ENCODE data around the gene PXDN. TPM values are rescaled to one million over a fixed set of nuclear protein-coding genes. Genes with fewer than 3 reads are reported as not detected.
"Not testable (repeated sequence)": the region's sequence is repeated elsewhere in the genome, so short reads cannot be mapped to it uniquely, and the experiment has no call there.

PXDN gene
- total and polyA plus RNA-seq, 8 donors: 3.3 to 71.6 (median 28.0) TPM

DNA sequence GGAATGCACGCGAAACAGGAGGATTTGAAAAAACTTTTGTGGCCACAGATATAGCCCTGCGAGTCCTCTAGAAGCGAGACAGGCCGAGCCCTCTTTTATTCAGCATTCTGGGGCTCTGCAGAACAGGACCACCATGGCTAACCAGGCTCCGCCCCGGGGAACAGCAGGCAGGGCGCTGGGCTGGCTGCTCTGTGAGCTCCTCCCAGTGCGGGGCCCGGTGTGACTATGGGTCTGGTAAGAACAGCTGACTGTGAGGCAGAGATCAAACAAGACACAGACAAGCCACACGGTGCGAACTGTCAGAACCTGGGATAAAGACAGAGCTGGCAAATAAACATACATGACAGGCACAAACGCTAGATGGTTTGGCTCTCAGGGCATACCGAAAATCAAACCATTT lies 15.5 kb downstream of the PXDN start:
- WGBS, 5 donors: 26 to 45% (median 37%) methylated on average over 14 of the region's 14 CpGs
- Histone ChIP-seq H3K27me3 (peaks cover 0 to 11% (median 0%) of the 10 kb centered on the region in 3 donors), H3K4me3 (peak overlapping the region in 1 of 4 donors; percentile 7), H3K36me3 (no peaks in the 10 kb centered on the region), H3K27ac (peak overlapping the region in 4 of 5 donors; percentile 76 to 87 (median 84)), H3K9me3 (no peaks in the 10 kb centered on the region), H3K4me1 (peaks cover 8 to 54% (median 44%) of the 10 kb centered on the region in 4 donors)
- intact Hi-C loops (cut with DNase I; ENCODE audit: low total_unique reads): no loop called here
- DNase-seq: peak; percentile 24 to 84
- TF ChIP-seq POLR2A (IDR thresholded peaks at IDR 0.05): no peak
- TF ChIP-seq, protein P1, sequence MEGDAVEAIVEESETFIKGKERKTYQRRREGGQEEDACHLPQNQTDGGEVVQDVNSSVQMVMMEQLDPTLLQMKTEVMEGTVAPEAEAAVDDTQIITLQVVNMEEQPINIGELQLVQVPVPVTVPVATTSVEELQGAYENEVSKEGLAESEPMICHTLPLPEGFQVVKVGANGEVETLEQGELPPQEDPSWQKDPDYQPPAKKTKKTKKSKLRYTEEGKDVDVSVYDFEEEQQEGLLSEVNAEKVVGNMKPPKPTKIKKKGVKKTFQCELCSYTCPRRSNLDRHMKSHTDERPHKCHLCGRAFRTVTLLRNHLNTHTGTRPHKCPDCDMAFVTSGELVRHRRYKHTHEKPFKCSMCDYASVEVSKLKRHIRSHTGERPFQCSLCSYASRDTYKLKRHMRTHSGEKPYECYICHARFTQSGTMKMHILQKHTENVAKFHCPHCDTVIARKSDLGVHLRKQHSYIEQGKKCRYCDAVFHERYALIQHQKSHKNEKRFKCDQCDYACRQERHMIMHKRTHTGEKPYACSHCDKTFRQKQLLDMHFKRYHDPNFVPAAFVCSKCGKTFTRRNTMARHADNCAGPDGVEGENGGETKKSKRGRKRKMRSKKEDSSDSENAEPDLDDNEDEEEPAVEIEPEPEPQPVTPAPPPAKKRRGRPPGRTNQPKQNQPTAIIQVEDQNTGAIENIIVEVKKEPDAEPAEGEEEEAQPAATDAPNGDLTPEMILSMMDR (IDR thresholded peaks at IDR 0.05): no peak

DNA sequence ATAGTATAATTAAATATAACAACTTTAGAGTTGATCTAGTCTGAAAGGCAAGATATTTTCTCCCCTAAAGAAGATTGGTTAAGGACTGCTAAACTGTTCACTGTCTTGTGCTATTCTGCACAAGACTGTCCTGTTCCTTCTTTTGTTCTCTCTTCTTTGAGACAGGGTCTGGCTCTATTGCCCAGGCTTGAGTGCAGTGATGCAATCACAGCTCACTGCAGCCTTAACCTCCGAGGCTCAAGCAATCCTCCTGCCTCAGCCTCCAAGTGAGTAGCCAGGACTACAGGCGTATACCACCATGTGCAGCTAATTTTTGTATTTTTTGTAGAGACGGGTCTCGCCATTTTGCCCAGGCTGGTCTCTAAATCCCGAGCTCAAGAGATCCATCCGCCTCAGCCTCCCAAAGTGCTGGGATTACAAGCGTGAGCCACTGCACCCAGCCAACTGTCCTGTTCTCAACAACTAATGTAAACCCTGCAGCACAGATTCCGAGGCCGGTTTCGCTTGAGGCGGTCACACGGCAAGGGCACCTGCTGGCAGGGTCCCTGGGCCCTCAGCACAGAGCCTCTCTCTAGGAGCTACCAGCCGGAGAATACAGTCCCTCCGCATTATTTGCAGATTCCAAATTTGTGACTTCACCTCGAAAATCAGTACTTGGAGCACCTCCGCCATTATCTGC lies 16.4 kb downstream of the PXDN start:
- peaks cover 8 to 54% (median 44%) of the 10 kb centered on the region in 4 donors for H3K4me1 ChIP-seq
- peaks cover 0 to 11% (median 0%) of the 10 kb centered on the region in 3 donors for H3K27me3 ChIP-seq
- peak overlapping the region in 4 of 5 donors; percentile 8 to 87 (median 81) for H3K27ac ChIP-seq
- H3K9me3 ChIP-seq: no peaks in the 10 kb centered on the region
- DNase-seq: peak in 1 of 2 donors; percentile 3
- TF ChIP-seq POLR2AphosphoS5 (IDR thresholded peaks at IDR 0.05) (no peak), POLR2A (IDR thresholded peaks at IDR 0.05) (no peak), EP300 (IDR thresholded peaks at IDR 0.05) (no peak)
- TF ChIP-seq, protein P1 (IDR thresholded peaks at IDR 0.05): no peak
- intact Hi-C loops (cut with DNase I; ENCODE audit: low total_unique reads): no loop called here
- WGBS, 5 donors: 85 to 92% (median 91%) methylated on average over 16 of the region's 16 CpGs
- H3K4me3 ChIP-seq: no peak overlapping the region
- H3K36me3 ChIP-seq: no peaks in the 10 kb centered on the region

DNA sequence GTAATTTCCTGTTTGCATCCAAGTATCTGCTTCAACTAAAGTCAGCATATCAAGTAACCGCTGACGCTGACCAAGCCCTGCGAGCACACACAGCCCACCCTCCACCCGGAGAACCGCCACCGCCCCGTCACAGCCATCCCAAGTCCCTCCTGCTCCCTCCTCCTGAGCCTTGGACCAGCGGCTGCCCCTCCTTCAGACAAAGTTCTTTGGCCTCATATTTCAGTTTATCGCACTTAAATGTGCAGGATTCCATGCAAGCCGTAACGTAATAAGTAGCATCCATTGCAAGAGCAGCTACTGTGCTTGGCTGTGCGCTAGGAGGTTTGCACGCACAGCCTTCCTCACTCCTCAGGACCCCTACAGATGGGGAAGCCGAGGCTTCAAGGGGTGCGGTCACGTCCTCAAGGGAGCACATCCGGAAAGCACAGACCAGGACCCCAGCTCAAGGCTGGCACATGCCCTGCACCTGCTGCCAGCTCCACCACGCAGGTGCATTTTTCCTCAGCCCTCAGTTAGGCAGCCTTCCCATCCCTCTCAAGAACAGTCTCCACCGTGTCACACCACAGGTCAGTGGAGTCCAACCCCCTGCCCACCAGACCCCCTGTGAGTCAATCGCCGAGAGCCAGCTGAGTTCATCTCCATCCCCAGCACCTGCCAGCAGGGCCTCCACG lies 17.1 kb downstream of the PXDN start:
- peak; percentile 14 to 71 for DNase-seq
- TF ChIP-seq POLR2A (IDR thresholded peaks at IDR 0.05): no peak
- TF ChIP-seq POLR2AphosphoS5 (IDR thresholded peaks at IDR 0.05): no peak
- TF ChIP-seq EP300 (IDR thresholded peaks at IDR 0.05): no peak
- TF ChIP-seq, protein P1 (IDR thresholded peaks at IDR 0.05): no peak
- Histone ChIP-seq H3K4me3 (no peak overlapping the region), H3K4me1 (peaks cover 8 to 51% (median 42%) of the 10 kb centered on the region in 4 donors), H3K27ac (peak overlapping the region in 2 of 5 donors; percentile 28 to 33), H3K9me3 (no peaks in the 10 kb centered on the region), H3K27me3 (peaks cover 0 to 11% (median 0%) of the 10 kb centered on the region in 3 donors), H3K36me3 (no peaks in the 10 kb centered on the region)
- 51 to 62% (median 57%) methylated on average over 16 to 22 of the region's 22 CpGs for WGBS, 5 donors
- intact Hi-C loops (cut with DNase I; ENCODE audit: low total_unique reads): no loop called here

DNA sequence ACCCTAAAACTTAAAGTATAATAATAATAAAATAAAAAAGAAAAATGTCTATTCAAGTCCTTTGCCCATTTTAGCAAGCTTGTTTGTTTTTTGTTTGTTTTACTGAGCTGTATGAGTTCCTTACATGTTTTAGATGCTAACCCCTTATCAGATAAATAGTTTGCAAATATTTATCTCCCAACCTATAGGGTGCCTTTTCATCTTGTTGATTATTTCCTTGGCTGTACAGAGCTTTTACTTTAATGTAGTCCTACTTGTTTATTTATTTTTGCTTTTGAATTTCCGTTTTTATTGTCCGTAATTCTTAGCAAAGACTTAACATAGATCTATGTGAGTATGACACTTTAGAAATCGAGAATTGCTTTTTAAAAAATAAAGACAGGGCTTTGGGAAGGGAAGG lies 17.8 kb downstream of the PXDN start:
- H3K4me3 ChIP-seq: no peak overlapping the region
- peaks cover 0 to 11% (median 0%) of the 10 kb centered on the region in 3 donors for H3K27me3 ChIP-seq
- H3K4me1 ChIP-seq: peaks cover 8 to 50% (median 39%) of the 10 kb centered on the region in 4 donors
- intact Hi-C loops (cut with DNase I; ENCODE audit: low total_unique reads): no loop called here
- H3K36me3 ChIP-seq: no peaks in the 10 kb centered on the region
- no peak for TF ChIP-seq POLR2AphosphoS5 (IDR thresholded peaks at IDR 0.05)
- no peak for TF ChIP-seq EP300 (IDR thresholded peaks at IDR 0.05)
- TF ChIP-seq, protein P1 (IDR thresholded peaks at IDR 0.05): no peak
- TF ChIP-seq POLR2A (IDR thresholded peaks at IDR 0.05): no peak
- DNase-seq: no peak
- no peak overlapping the region for H3K27ac ChIP-seq
- H3K9me3 ChIP-seq: no peaks in the 10 kb centered on the region
- 49 to 66% (median 59%) methylated on average over 3 of the region's 3 CpGs for WGBS, 5 donors

DNA sequence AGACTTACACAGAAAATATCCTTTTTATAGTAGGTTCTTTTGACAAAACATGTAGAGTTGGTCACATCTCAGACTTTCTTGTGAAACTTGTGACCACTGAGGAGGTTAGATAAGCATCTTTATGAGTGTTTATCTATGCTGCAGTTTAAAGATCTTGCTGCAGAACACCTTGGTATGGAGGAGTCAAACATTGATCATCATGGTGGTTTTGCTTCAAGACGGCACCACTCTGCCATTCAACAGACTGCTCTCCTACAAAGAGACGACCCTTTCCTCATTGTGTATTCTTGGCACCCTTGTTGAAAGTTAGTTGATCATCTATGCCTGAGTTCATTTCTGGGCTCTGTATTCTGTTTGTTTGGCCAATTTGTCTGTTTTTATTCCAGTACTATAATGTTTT lies 20.0 kb downstream of the PXDN start:
- H3K4me1 ChIP-seq: peaks cover 17 to 42% (median 31%) of the 10 kb centered on the region in 4 donors
- WGBS, 5 donors: 66 to 85% (median 81%) methylated on average over 2 of the region's 2 CpGs
- H3K9me3 ChIP-seq; H3K4me3 ChIP-seq; H3K27ac ChIP-seq; DNase-seq; intact Hi-C loops (cut with DNase I; ENCODE audit: low total_unique reads); H3K36me3 ChIP-seq: not testable (repeated sequence)
- peaks cover 0 to 11% (median 0%) of the 10 kb centered on the region in 3 donors for H3K27me3 ChIP-seq

All from stomach (tissue), 9 donors.